BJ (cell line): ENCODE measurements around the gene ARHGEF38. TPM values are rescaled to one million over a fixed set of nuclear protein-coding genes. Genes with fewer than 3 reads are reported as not detected.

Experiments
- CTCF ChIA-PET: fragments of 350-600 bp; formaldehyde crosslinking; extraction: SDS; loops from one replicate; lab custom pipeline; 2021; ENCODE audit warnings: antibody characterized with exemption, inconsistent platforms; lab: Yijun Ruan, JAX
- POLR2A ChIA-PET: fragments of 300-600 bp; sonication (Branson Sonifier 250); formaldehyde crosslinking; extraction: SDS; loops from one replicate; lab custom pipeline; 2021; ENCODE audit warnings: antibody characterized with exemption; lab: Charles Lee
- DNase-seq: peaks from one replicate; pipeline ENCODE4 v3.0.0-alpha.2; 2011; ENCODE audit warnings: low read depth
- H3K27me3 ChIP-seq: 2 replicates; pipeline ENCODE4 v1.6.0; 2011; ENCODE audit warnings: low read length; ENCODE audit not compliant: control insufficient read depth, insufficient read depth
- H3K36me3 ChIP-seq: 2 replicates; pipeline ENCODE4 v1.5.1; 2011; ENCODE audit warnings: low read length; ENCODE audit not compliant: control insufficient read depth, insufficient read depth
- H3K4me3 ChIP-seq: 2 replicates; pipeline ENCODE4 v1.5.1; 2011; ENCODE audit warnings: low read depth, mild to moderate bottlenecking, control low read depth, low read length
- polyA plus RNA-seq: library from polyadenylated mRNA; depleted of rRNA; stranded (reverse); fragments of >200 nt; gene quantifications from 2 replicates; pipeline ENCODE4 v1.2.3, GENCODE V29; 2011
- TF ChIP-seq, protein P1 (sequence below): IDR thresholded peaks from 2 replicates; pipeline ENCODE4 v1.5.1; 2011; ENCODE audit warnings: low read depth, mild to moderate bottlenecking, control low read depth, inconsistent platforms, low read length, moderate library complexity; ENCODE audit not compliant: insufficient read depth

The ARHGEF38 gene
- polyA plus RNA-seq, 1 experiment = not detected

GRCh38 chr4:105641845-105642244 is 89.4 kb downstream of the ARHGEF38 start:
- Histone ChIP-seq H3K4me3 (no peak overlapping the region), H3K36me3 (no peaks in the 10 kb centered on the region), H3K27me3 (no peaks in the 10 kb centered on the region; the same call in 1 of the 2 replicates)
- CTCF ChIA-PET = no interaction called here
- POLR2A ChIA-PET = no interaction called here
- TF ChIP-seq, protein P1, sequence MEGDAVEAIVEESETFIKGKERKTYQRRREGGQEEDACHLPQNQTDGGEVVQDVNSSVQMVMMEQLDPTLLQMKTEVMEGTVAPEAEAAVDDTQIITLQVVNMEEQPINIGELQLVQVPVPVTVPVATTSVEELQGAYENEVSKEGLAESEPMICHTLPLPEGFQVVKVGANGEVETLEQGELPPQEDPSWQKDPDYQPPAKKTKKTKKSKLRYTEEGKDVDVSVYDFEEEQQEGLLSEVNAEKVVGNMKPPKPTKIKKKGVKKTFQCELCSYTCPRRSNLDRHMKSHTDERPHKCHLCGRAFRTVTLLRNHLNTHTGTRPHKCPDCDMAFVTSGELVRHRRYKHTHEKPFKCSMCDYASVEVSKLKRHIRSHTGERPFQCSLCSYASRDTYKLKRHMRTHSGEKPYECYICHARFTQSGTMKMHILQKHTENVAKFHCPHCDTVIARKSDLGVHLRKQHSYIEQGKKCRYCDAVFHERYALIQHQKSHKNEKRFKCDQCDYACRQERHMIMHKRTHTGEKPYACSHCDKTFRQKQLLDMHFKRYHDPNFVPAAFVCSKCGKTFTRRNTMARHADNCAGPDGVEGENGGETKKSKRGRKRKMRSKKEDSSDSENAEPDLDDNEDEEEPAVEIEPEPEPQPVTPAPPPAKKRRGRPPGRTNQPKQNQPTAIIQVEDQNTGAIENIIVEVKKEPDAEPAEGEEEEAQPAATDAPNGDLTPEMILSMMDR = no peak
- no peak for DNase-seq

GRCh38 chr4:105644257-105644656 is 91.8 kb downstream of the ARHGEF38 start:
- TF ChIP-seq, protein P1 = no peak
- no peaks in the 10 kb centered on the region for H3K36me3 ChIP-seq
- ChIA-PET POLR2A (no interaction called here), CTCF (no interaction called here)
- no peak for DNase-seq
- H3K4me3 ChIP-seq = no peak overlapping the region
- no peaks in the 10 kb centered on the region; the same call in 1 of the 2 replicates for H3K27me3 ChIP-seq

GRCh38 chr4:105645440-105645839 is 93.0 kb downstream of the ARHGEF38 start:
- Histone ChIP-seq H3K4me3 (no peak overlapping the region), H3K27me3 (no peaks in the 10 kb centered on the region; the same call in 1 of the 2 replicates), H3K36me3 (no peaks in the 10 kb centered on the region)
- ChIA-PET POLR2A (no interaction called here), CTCF (no interaction called here)
- TF ChIP-seq, protein P1 = no peak
- no peak for DNase-seq

DNA sequence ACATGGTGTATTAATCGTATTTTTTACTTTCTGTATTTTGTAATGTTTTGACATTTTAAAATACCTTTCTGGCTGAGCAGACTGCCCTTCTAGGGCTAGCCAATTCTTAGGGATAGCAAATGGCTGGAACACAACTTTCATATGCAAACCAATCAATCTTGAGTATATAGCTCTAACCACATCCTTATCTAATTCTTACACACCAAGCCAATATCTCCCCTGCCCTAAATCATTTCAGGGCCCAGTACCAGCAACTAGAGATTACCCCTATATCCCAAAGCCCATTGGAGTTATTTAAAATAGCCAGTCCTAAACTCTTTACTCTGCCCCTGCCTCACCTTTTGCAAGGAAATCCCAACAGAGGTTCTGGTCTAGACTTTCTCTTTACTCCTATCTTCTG is 97.8 kb downstream of the ARHGEF38 start:
- POLR2A ChIA-PET = no interaction called here
- no peak for DNase-seq
- TF ChIP-seq, protein P1 = no peak
- Histone ChIP-seq H3K36me3 (no peaks in the 10 kb centered on the region), H3K27me3 (no peaks in the 10 kb centered on the region), H3K4me3 (no peak overlapping the region)
- CTCF ChIA-PET = interaction anchor here (1.2 kb wide), 1 partner anchor 8 kb away, joined by 3 read pairs; no protein-coding TSS in a partner anchor

GRCh38 chr4:105651884-105652283 is 99.5 kb downstream of the ARHGEF38 start:
- DNase-seq = no peak
- ChIA-PET CTCF (interaction anchor here (1.1 kb wide), 1 partner anchor 14 kb away, joined by 3 read pairs; no protein-coding TSS in a partner anchor), POLR2A (no interaction called here)
- H3K36me3 ChIP-seq = no peaks in the 10 kb centered on the region
- TF ChIP-seq, protein P1 = no peak
- H3K4me3 ChIP-seq = no peak overlapping the region
- peaks cover 2% of the 10 kb centered on the region; the same call in 1 of the 2 replicates for H3K27me3 ChIP-seq
